ENCODE results near the gene DMPK. TPM values are rescaled to one million over a fixed set of nuclear protein-coding genes. Genes with fewer than 3 reads are reported as not detected.
A peak's percentile ranks its signal among the peaks of the same experiment; 100 is the strongest.

DMPK gene, protein sequence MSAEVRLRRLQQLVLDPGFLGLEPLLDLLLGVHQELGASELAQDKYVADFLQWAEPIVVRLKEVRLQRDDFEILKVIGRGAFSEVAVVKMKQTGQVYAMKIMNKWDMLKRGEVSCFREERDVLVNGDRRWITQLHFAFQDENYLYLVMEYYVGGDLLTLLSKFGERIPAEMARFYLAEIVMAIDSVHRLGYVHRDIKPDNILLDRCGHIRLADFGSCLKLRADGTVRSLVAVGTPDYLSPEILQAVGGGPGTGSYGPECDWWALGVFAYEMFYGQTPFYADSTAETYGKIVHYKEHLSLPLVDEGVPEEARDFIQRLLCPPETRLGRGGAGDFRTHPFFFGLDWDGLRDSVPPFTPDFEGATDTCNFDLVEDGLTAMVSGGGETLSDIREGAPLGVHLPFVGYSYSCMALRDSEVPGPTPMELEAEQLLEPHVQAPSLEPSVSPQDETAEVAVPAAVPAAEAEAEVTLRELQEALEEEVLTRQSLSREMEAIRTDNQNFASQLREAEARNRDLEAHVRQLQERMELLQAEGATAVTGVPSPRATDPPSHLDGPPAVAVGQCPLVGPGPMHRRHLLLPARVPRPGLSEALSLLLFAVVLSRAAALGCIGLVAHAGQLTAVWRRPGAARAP
- total RNA-seq (2012; rRNA removed) (7.9 and 10.0 TPM in 2 replicates), polyA plus RNA-seq (2012; rRNA removed) (48.5 and 50.7 TPM in 2 replicates), Bru-seq, nascent RNA (percentile 82 among the genes with signal in this experiment), BruChase-seq, experiment 1, labeled RNA remaining after a 6-hour chase (percentile 94 among the genes with signal in this experiment), BruChase-seq, experiment 2, labeled RNA remaining after a 2-hour chase (percentile 93 among the genes with signal in this experiment)
- 39.1 and 50.8 TPM in 2 replicates for polyA plus RNA-seq (2012; cell fraction: cytosol; rRNA removed)
- 395 and 718 TPM in 2 replicates for polyA plus RNA-seq (2012; cell fraction: nucleus; rRNA removed; ENCODE audit: low replicate concordance)
- long read RNA-seq, partial matches to known transcripts, result 27 of 61 reads
- long read RNA-seq, other reads (novel, unspliced or antisense), result 34 of 61 reads

DNA sequence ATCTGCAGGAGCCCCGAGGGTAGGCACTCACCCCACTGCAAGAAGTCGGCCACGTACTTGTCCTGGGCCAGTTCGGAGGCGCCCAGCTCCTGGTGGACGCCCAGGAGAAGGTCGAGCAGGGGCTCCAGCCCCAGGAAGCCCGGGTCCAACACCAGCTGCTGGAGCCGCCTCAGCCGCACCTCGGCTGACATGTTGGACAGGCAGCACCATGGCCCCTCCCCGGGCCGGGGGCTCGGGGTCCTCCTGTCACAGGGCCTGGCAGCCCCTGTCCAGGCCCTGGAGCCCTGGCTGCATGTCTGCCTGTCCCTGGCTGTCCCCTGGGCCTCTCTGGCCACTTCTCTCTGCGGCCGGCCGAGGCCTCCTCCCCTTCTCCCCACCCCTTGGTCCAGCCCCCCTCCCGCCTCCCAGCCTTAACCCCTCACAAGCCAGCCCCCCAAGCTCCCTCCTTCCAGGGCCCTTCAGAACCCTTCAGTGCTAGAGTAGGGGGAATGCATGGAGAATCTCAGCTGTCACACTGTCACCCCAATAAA lies at the start of gene DMPK:
TSS of gene DMPK (minus strand) at position 329 of the 530 bp plus-strand sequence. CDS start at position 191, 138 bp downstream.
- dilution Hi-C loops (cut with HindIII; ENCODE audit: low sequenced_read_pairs, unreplicated experiment) (no loop called here), in situ Hi-C loops (cut with MboI; ENCODE audit: low sequenced_read_pairs) (no loop called here), intact Hi-C loops (cut with micrococcal nuclease) (no loop called here)
- Histone ChIP-seq H3K4me2 (ENCODE audit: low read depth, low read length) (peak within 1 kb of the TSS; percentile 81), H2BK15ac (ENCODE audit: low read depth, low read length) (peak within 1 kb of the TSS; percentile 95; the same call in 1 of the 3 replicates), H3K56ac (ENCODE audit: extremely low read depth, insufficient read depth, low read length) (peak within 1 kb of the TSS; percentile 50; the same call in 1 of the 2 replicates), H2AK9ac (replicated peaks; ENCODE audit: low read depth, low read length, poor library complexity) (peak within 1 kb of the TSS; percentile 97), H3K9me1 (ENCODE audit: insufficient read depth, low read length) (peaks cover 19% of the 10 kb centered on the region), H2AK5ac (ENCODE audit: low read depth, low read length) (peak within 1 kb of the TSS; percentile 88; the same call in 1 of the 2 replicates), H3K27ac (ENCODE audit: insufficient read depth, low read length) (peak within 1 kb of the TSS; percentile 94), H2BK5ac (ENCODE audit: low read depth, low read length, poor library complexity, severe bottlenecking) (peak within 1 kb of the TSS; percentile 94), H4K5ac (ENCODE audit: low read depth, low read length) (peak within 1 kb of the TSS; percentile 71), H3K4me3 (ENCODE audit: insufficient read depth, low read depth, low read length) (peak within 1 kb of the TSS; percentile 33), H3K23ac (ENCODE audit: low read depth, low read length) (peak within 1 kb of the TSS; percentile 88), H3K4ac (ENCODE audit: low read depth, low read length) (peak within 1 kb of the TSS; percentile 96), H4K8ac (ENCODE audit: low read depth in 2 of 2, low read length in 2 of 2) (peak within 1 kb of the TSS; percentile 18 to 85), H3K9me3 (ENCODE audit: control insufficient read depth, insufficient read depth, low read length) (no peaks in the 10 kb centered on the region), H4K91ac (ENCODE audit: insufficient read depth, low read depth, low read length) (peak within 1 kb of the TSS; percentile 86), H3K18ac (ENCODE audit: low read depth, low read length) (peak within 1 kb of the TSS; percentile 87), H3K4me1 (ENCODE audit: control insufficient read depth, insufficient read depth, low read length) (peaks cover 30% of the 10 kb centered on the region), H2BK20ac (ENCODE audit: low read depth, low read length) (peak within 1 kb of the TSS; percentile 93), H3K36me3 (ENCODE audit: control insufficient read depth, insufficient read depth, low read length) (peaks cover 46% of the 10 kb centered on the region), H3K9ac (ENCODE audit: low read depth, low read length) (peak within 1 kb of the TSS; percentile 66), H2AFZ (replicated peaks; ENCODE audit: low read length, poor library complexity) (peak within 1 kb of the TSS; percentile 81), H3K14ac (replicated peaks; ENCODE audit: low read depth, low read length) (peak within 1 kb of the TSS; percentile 96), H4K20me1 (ENCODE audit: insufficient read depth, low read length) (peaks cover 30% of the 10 kb centered on the region), H3K27me3 (ENCODE audit: control insufficient read depth, insufficient read depth, low read length) (no peaks in the 10 kb centered on the region), H2BK120ac (ENCODE audit: low read depth, low read length) (peak within 1 kb of the TSS; percentile 96), H3K79me1 (ENCODE audit: low read depth in 1 of 2, low read length in 2 of 2) (peaks cover 31 to 83% of the 10 kb centered on the region in 2 experiments)
- CTCF ChIA-PET, result interaction anchor here (0.6 to 1.6 kb wide), 4 partner anchors 12 to 337 kb away, joined by 3 to 9 read pairs (median 4); no protein-coding TSS in a partner anchor
- POLR2A ChIA-PET (ENCODE audit: unreplicated experiment), result interaction anchor here (0.5 to 1.6 kb wide), 7 partner anchors 8 to 35 kb away, joined by 3 to 16 read pairs (median 11); partner anchors contain the start of genes DMWD and SIX5
- ATAC-seq (ENCODE audit: low read depth) (peak; percentile 62), DNase-seq (no peak)
- WGBS, 2 experiments (ENCODE audit: extremely low coverage in 2 of 2, insufficient read length in 1 of 2), result 29% methylated on average over 12 of the region's 18 CpGs; no CpG with 5 or more reads in 1 of the 2 experiments
- BruUV-seq (replicated peaks), result no TSS peak
- no peak for TF ChIP-seq CHD1 (IDR thresholded peaks at IDR 0.05; ENCODE audit: low read depth, low read length)
